H9 (cell line): ENCODE results near the gene JAG2. TPM values are rescaled to one million over a fixed set of nuclear protein-coding genes. Genes with fewer than 3 reads are reported as not detected.

ENCODE experiments used
- DNase-seq: peaks from one replicate; pipeline ENCODE4 v3.0.0-alpha.2; 2017
- H2AFZ ChIP-seq: one replicate; pipeline ENCODE4 v1.6.1; 2013; ENCODE audit warnings: mild to moderate bottlenecking, low read length, control low read depth, moderate library complexity
- H2AK5ac ChIP-seq: 2 replicates; pipeline ENCODE4 v1.6.1; 2013; ENCODE audit warnings: low read length, control low read depth, mixed read lengths; ENCODE audit not compliant: insufficient read length
- H2BK120ac ChIP-seq: one replicate; pipeline ENCODE4 v1.6.1; 2013; ENCODE audit warnings: low read depth, mild to moderate bottlenecking, low read length, control low read depth, inconsistent platforms; ENCODE audit not compliant: poor library complexity, severe bottlenecking
- H2BK12ac ChIP-seq: 2 replicates; pipeline ENCODE4 v1.6.1; 2013; ENCODE audit warnings: low read length, control low read depth, mixed read lengths, low read depth; ENCODE audit not compliant: insufficient read length
- H2BK15ac ChIP-seq: 2 replicates; pipeline ENCODE4 v1.6.1; 2013; ENCODE audit warnings: low read depth, low read length, control low read depth
- H2BK20ac ChIP-seq: one replicate; pipeline ENCODE4 v1.6.1; 2013; ENCODE audit warnings: low read depth, mild to moderate bottlenecking, low read length, control low read depth, inconsistent platforms; ENCODE audit not compliant: poor library complexity, severe bottlenecking
- H2BK5ac ChIP-seq: 2 replicates; pipeline ENCODE4 v1.6.1; 2013; ENCODE audit warnings: low read length, control low read depth, mixed read lengths; ENCODE audit not compliant: insufficient read length
- H3K14ac ChIP-seq: 2 replicates; pipeline ENCODE4 v1.6.1; 2013; ENCODE audit warnings: low read length, control low read depth; ENCODE audit not compliant: insufficient read depth
- H3K18ac ChIP-seq: 2 replicates; pipeline ENCODE4 v1.6.1; 2013; ENCODE audit warnings: low read depth, mild to moderate bottlenecking, mixed read lengths, low read length, control low read depth; ENCODE audit not compliant: insufficient read length
- H3K23ac ChIP-seq: 2 replicates; pipeline ENCODE4 v1.6.1; 2013; ENCODE audit warnings: low read length, control low read depth, mixed read lengths, low read depth; ENCODE audit not compliant: insufficient read length
- H3K23me2 ChIP-seq: 2 replicates; pipeline ENCODE4 v1.6.1; 2013; ENCODE audit warnings: low read depth, mild to moderate bottlenecking, mixed read lengths, low read length, control low read depth; ENCODE audit not compliant: insufficient read length, poor library complexity, severe bottlenecking
- H3K27ac ChIP-seq: 2 replicates; pipeline ENCODE4 v1.5.1; 2013; ENCODE audit warnings: low read length, control low read depth, mixed read lengths, low read depth; ENCODE audit not compliant: insufficient read length
- H3K27me3 ChIP-seq: 2 replicates; pipeline ENCODE4 v1.6.1; 2013; ENCODE audit warnings: low read length, control low read depth, inconsistent platforms; ENCODE audit not compliant: insufficient read depth
- H3K4ac ChIP-seq: 2 replicates; pipeline ENCODE4 v1.6.1; 2013; ENCODE audit warnings: low read depth, mild to moderate bottlenecking, control low read depth, inconsistent platforms, low read length, moderate library complexity
- H3K4me1 ChIP-seq: 2 replicates; pipeline ENCODE4 v1.6.1; 2013; ENCODE audit warnings: low read length, control low read depth, inconsistent platforms; ENCODE audit not compliant: insufficient read depth
- H3K4me2 ChIP-seq: 2 replicates; pipeline ENCODE4 v1.6.1; 2013; ENCODE audit warnings: low read length, control low read depth, mixed read lengths; ENCODE audit not compliant: insufficient read length, insufficient read depth
- H3K56ac ChIP-seq: 2 replicates; pipeline ENCODE4 v1.6.1; 2013; ENCODE audit warnings: low read depth, mild to moderate bottlenecking, mixed read lengths, low read length, control low read depth; ENCODE audit not compliant: insufficient read length
- H3K79me1 ChIP-seq: 2 replicates; pipeline ENCODE4 v1.6.1; 2013; ENCODE audit warnings: low read depth, mild to moderate bottlenecking, moderate library complexity, low read length, control low read depth, inconsistent platforms; ENCODE audit not compliant: insufficient read depth, poor library complexity, severe bottlenecking
- H3K79me2 ChIP-seq: 2 replicates; pipeline ENCODE4 v1.6.1; 2013; ENCODE audit warnings: low read length, control low read depth, inconsistent platforms; ENCODE audit not compliant: insufficient read depth
- H3K9ac ChIP-seq: 2 replicates; pipeline ENCODE4 v1.6.1; 2013; ENCODE audit warnings: low read length, control low read depth, mixed read lengths; ENCODE audit not compliant: insufficient read length; ENCODE audit errors: extremely low read depth
- H3K9me3 ChIP-seq: one replicate; pipeline ENCODE4 v1.6.1; 2013; ENCODE audit warnings: low read depth, low read length, inconsistent platforms; ENCODE audit not compliant: control insufficient read depth
- H3T11ph ChIP-seq: one replicate; pipeline ENCODE4 v1.6.1; 2013; ENCODE audit warnings: mild to moderate bottlenecking, low read length, control low read depth, inconsistent platforms
- H4K20me1 ChIP-seq: one replicate; pipeline ENCODE4 v1.6.1; 2013; ENCODE audit not compliant: control insufficient read depth, insufficient read length, insufficient read depth
- H4K5ac ChIP-seq: 2 replicates; pipeline ENCODE4 v1.6.1; 2013; ENCODE audit warnings: low read depth, mild to moderate bottlenecking, mixed read lengths, low read length, control low read depth; ENCODE audit not compliant: insufficient read length
- H4K8ac ChIP-seq: replicated peaks from 2 replicates; pipeline ENCODE4 v1.6.1; 2013; ENCODE audit warnings: low read length, control low read depth, mixed read lengths, low read depth; ENCODE audit not compliant: insufficient read length
- H4K91ac ChIP-seq: 2 replicates; pipeline ENCODE4 v1.6.1; 2013; ENCODE audit warnings: low read depth, mild to moderate bottlenecking, moderate library complexity, mixed read lengths, low read length, control low read depth; ENCODE audit not compliant: insufficient read length
- H3K27ac Mint-ChIP-seq, 3 experiments: 2 replicates in 2 of 3; 3 replicates in 1 of 3; pipeline ENCODE4 v1.8.0; 2020 to 2021; ENCODE audit warnings: mixed read lengths in 3 of 3, mild to moderate bottlenecking in 1 of 3, moderate library complexity in 1 of 3
- H3K27me3 Mint-ChIP-seq: 2 replicates; pipeline ENCODE4 v1.8.0; 2021; ENCODE audit warnings: low read depth, mild to moderate bottlenecking, moderate library complexity, mixed read lengths
- H3K36me3 Mint-ChIP-seq, 3 experiments: 2 replicates in 2 of 3; 3 replicates in 1 of 3; pipeline ENCODE4 v1.8.0; 2020 to 2021; ENCODE audit warnings: low read depth in 3 of 3, mixed read lengths in 3 of 3; ENCODE audit not compliant: insufficient read depth in 1 of 3
- H3K4me1 Mint-ChIP-seq, 2 experiments: 2 replicates each; pipeline ENCODE4 v1.8.0; 2020; ENCODE audit warnings: mixed read lengths in 2 of 2
- H3K4me3 Mint-ChIP-seq, 2 experiments: 2 replicates in 1 of 2; 3 replicates in 1 of 2; pipeline ENCODE4 v1.8.0; 2020 to 2021; ENCODE audit warnings: mild to moderate bottlenecking in 2 of 2, mixed read lengths in 2 of 2, moderate library complexity in 1 of 2
- H3K9me3 Mint-ChIP-seq, 2 experiments: 2 replicates in 1 of 2; 3 replicates in 1 of 2; pipeline ENCODE4 v1.8.0; 2020; ENCODE audit warnings: mild to moderate bottlenecking in 2 of 2, mixed read lengths in 2 of 2, moderate library complexity in 1 of 2
- WGBS: extraction: QIAGEN DNeasy Blood & Tissue Kit; methylation state at CpG from one replicate; pipeline ENCODE4 v1.1.7; 2013; ENCODE audit warnings: missing lambda C conversion rate, low lambda C conversion rate, mixed read lengths; ENCODE audit not compliant: insufficient read length; ENCODE audit errors: extremely low coverage; 5-methylcytosine and 5-hydroxymethylcytosine counted together
- total RNA-seq: library from RNA; stranded (reverse); gene quantifications from 2 replicates; pipeline ENCODE4 v1.2.1, GENCODE V29; 2021
- TF ChIP-seq, protein P1 (sequence below): fragments of 200-600 bp; sonication (generic); conservative IDR thresholded peaks from 3 replicates; pipeline ENCODE4 v1.8.0; 2021; ENCODE audit warnings: antibody characterized with exemption, mild to moderate bottlenecking

Gene JAG2
- total RNA-seq, 1 experiment from 2014 or later = 11.4 TPM

DNA sequence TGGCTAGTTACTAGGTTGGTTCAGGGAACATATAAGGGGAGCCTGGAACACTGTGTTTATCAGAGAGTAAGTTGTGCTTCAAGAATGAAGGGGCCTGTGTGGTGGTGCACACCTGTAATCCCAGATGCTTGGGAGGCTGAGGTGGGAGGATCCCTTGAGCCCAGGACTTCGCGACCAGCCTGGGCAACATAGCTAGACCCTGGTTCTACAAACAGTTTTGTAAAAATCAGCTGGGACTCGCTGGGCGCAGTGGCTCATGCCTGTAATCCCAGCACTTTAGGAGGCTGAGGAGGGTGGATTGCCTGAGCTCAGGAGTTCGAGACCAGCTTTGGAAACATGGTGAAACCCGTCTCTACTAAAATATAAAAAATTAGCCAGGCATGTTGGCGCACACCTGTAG is 61.2 kb downstream of the JAG2 start:
- H4K5ac ChIP-seq = no peak overlapping the region
- no peak overlapping the region for H3K56ac ChIP-seq
- Mint-ChIP-seq H3K4me3 (no peak overlapping the region), H3K27me3 (peaks cover 52% of the 10 kb centered on the region), H3K36me3 (no peaks in the 10 kb centered on the region; a peak in 1 of 7 replicates), H3K27ac (no peak overlapping the region), H3K9me3 (peaks cover 4 to 9% of the 10 kb centered on the region in 2 experiments; a peak in 3 of 5 replicates), H3K4me1 (no peaks in the 10 kb centered on the region)
- no peak overlapping the region for H3T11ph ChIP-seq
- no peaks in the 10 kb centered on the region for H3K23me2 ChIP-seq
- H3K18ac ChIP-seq = no peak overlapping the region
- no peak for DNase-seq
- H2BK5ac ChIP-seq = no peak overlapping the region
- no peak overlapping the region for H3K23ac ChIP-seq
- no CpG with 5 or more reads among the region's 7 CpGs for WGBS
- H3K9ac ChIP-seq = no peak overlapping the region
- H3K4ac ChIP-seq = no peak overlapping the region
- H3K79me2 ChIP-seq = no peaks in the 10 kb centered on the region
- H2AK5ac ChIP-seq = no peak overlapping the region
- TF ChIP-seq, protein P1, sequence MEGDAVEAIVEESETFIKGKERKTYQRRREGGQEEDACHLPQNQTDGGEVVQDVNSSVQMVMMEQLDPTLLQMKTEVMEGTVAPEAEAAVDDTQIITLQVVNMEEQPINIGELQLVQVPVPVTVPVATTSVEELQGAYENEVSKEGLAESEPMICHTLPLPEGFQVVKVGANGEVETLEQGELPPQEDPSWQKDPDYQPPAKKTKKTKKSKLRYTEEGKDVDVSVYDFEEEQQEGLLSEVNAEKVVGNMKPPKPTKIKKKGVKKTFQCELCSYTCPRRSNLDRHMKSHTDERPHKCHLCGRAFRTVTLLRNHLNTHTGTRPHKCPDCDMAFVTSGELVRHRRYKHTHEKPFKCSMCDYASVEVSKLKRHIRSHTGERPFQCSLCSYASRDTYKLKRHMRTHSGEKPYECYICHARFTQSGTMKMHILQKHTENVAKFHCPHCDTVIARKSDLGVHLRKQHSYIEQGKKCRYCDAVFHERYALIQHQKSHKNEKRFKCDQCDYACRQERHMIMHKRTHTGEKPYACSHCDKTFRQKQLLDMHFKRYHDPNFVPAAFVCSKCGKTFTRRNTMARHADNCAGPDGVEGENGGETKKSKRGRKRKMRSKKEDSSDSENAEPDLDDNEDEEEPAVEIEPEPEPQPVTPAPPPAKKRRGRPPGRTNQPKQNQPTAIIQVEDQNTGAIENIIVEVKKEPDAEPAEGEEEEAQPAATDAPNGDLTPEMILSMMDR = no peak
- H3K9me3 ChIP-seq = no peaks in the 10 kb centered on the region
- no peaks in the 10 kb centered on the region for H3K79me1 ChIP-seq
- H3K27ac ChIP-seq = no peak overlapping the region
- no peaks in the 10 kb centered on the region for H3K27me3 ChIP-seq
- no peak overlapping the region for H2BK20ac ChIP-seq
- no peaks in the 10 kb centered on the region for H4K20me1 ChIP-seq
- H2BK120ac ChIP-seq = no peak overlapping the region
- no peak overlapping the region for H2AFZ ChIP-seq
- no peak overlapping the region for H3K14ac ChIP-seq
- no peak overlapping the region for H3K4me2 ChIP-seq
- H4K8ac ChIP-seq = no peak overlapping the region
- no peaks in the 10 kb centered on the region for H3K4me1 ChIP-seq
- H2BK12ac ChIP-seq = no peak overlapping the region
- H2BK15ac ChIP-seq = no peak overlapping the region
- no peak overlapping the region for H4K91ac ChIP-seq
